ENCODE measurements around the gene GADD45A. TPM values are rescaled to one million over a fixed set of nuclear protein-coding genes. Genes with fewer than 3 reads are reported as not detected.

The GADD45A gene
- total and polyA plus RNA-seq, 4 donors: 26.3 to 57.9 (median 33.4) TPM

DNA sequence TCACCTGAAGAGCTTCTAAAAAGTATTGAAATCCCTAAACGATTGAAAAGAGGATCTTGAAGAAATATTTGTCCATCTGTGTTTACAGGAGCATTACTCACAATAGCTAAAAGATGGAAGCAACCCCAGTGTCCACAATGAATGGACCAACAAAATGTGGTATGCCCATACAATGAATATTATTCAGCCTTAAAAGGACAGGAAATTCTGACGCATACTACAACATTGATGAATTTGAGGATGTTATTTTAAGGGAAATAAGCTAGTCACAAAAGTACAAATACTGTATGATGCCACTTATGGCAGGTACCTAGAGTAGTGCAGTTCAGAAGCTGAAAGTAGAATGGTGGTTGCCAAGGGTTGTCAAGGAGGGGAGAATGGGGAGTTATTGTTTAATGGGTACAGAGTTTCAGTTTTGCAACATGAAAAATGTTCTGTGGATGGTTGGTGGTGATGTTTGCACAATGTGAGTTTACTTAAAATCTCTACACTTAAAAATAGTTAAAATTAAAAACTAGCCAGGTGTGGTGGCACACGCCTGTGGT, 37.1 kb upstream of the GADD45A start:
- no peak for TF ChIP-seq SP1 (IDR thresholded peaks at IDR 0.05)
- TF ChIP-seq FOXA2 (IDR thresholded peaks at IDR 0.05): no peak
- no peak for TF ChIP-seq RAD21 (IDR thresholded peaks at IDR 0.05)
- no peak for TF ChIP-seq EGR1 (IDR thresholded peaks at IDR 0.05; ENCODE audit: low read depth in 2 of 2)
- TF ChIP-seq ZBTB33 (IDR thresholded peaks at IDR 0.05): no peak
- TF ChIP-seq, protein P1, sequence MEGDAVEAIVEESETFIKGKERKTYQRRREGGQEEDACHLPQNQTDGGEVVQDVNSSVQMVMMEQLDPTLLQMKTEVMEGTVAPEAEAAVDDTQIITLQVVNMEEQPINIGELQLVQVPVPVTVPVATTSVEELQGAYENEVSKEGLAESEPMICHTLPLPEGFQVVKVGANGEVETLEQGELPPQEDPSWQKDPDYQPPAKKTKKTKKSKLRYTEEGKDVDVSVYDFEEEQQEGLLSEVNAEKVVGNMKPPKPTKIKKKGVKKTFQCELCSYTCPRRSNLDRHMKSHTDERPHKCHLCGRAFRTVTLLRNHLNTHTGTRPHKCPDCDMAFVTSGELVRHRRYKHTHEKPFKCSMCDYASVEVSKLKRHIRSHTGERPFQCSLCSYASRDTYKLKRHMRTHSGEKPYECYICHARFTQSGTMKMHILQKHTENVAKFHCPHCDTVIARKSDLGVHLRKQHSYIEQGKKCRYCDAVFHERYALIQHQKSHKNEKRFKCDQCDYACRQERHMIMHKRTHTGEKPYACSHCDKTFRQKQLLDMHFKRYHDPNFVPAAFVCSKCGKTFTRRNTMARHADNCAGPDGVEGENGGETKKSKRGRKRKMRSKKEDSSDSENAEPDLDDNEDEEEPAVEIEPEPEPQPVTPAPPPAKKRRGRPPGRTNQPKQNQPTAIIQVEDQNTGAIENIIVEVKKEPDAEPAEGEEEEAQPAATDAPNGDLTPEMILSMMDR (IDR thresholded peaks at IDR 0.05; ENCODE audit: low read depth, low read length, missing input control): no peak
- no peak for TF ChIP-seq HNF4G (IDR thresholded peaks at IDR 0.05)
- TF ChIP-seq, protein P2, sequence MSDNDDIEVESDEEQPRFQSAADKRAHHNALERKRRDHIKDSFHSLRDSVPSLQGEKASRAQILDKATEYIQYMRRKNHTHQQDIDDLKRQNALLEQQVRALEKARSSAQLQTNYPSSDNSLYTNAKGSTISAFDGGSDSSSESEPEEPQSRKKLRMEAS (IDR thresholded peaks at IDR 0.05): no peak
- no peak for TF ChIP-seq GABPA (IDR thresholded peaks at IDR 0.05 in 1 of 2, conservative IDR thresholded peaks at IDR 0.05 in 1 of 2)
- TF ChIP-seq FOXA1 (IDR thresholded peaks at IDR 0.05): no peak
- no peak for TF ChIP-seq ATF3 (IDR thresholded peaks at IDR 0.05)
- TF ChIP-seq HNF4A (conservative IDR thresholded peaks at IDR 0.05): no peak
- no peak for TF ChIP-seq JUND (IDR thresholded peaks at IDR 0.05)
- TF ChIP-seq REST (IDR thresholded peaks at IDR 0.05): no peak
- no peak for TF ChIP-seq TAF1 (conservative IDR thresholded peaks at IDR 0.05)
- no peak for TF ChIP-seq RXRA (IDR thresholded peaks at IDR 0.05)
- no peak for TF ChIP-seq YY1 (IDR thresholded peaks at IDR 0.05)
- TF ChIP-seq NR2F2 (IDR thresholded peaks at IDR 0.05): no peak
- 69% methylated on average over 3 of the region's 3 CpGs for WGBS
- Histone ChIP-seq H3K4me3 (ENCODE audit: low read depth in 1 of 3, low read length in 3 of 3) (no peak overlapping the region), H3K4me1 (ENCODE audit: control insufficient read depth in 4 of 4, insufficient read depth in 4 of 4, low read length in 3 of 4) (peaks cover 2 to 31% (median 31%) of the 10 kb centered on the region in 4 donors), H3K9ac (ENCODE audit: low read depth in 1 of 2, low read length in 2 of 2) (no peak overlapping the region), H3K36me3 (ENCODE audit: control insufficient read depth in 4 of 4, insufficient read depth in 3 of 4, low read depth in 1 of 4, low read length in 3 of 4) (no peaks in the 10 kb centered on the region), H3K9me3 (ENCODE audit: control insufficient read depth in 4 of 4, low read length in 3 of 4) (no peaks in the 10 kb centered on the region), H3K27me3 (ENCODE audit: control insufficient read depth in 4 of 4, insufficient read depth in 4 of 4, low read length in 3 of 4) (no peaks in the 10 kb centered on the region), H3K27ac (ENCODE audit: low read depth in 1 of 2, low read length in 2 of 2) (peak overlapping the region; percentile 88 to 92)
- DNase-seq (ENCODE audit: low spot score): no peak
